RPMI8226 (cell line): Measurements from ENCODE around the gene CXCL5.
"Not testable (repeated sequence)": the region's sequence is repeated elsewhere in the genome, so short reads cannot be mapped to it uniquely, and the experiment has no call there.

ENCODE experiments used
- DNase-seq: peaks from one replicate; pipeline ENCODE4 v3.0.0-alpha.2; 2015

Gene CXCL5

DNA sequence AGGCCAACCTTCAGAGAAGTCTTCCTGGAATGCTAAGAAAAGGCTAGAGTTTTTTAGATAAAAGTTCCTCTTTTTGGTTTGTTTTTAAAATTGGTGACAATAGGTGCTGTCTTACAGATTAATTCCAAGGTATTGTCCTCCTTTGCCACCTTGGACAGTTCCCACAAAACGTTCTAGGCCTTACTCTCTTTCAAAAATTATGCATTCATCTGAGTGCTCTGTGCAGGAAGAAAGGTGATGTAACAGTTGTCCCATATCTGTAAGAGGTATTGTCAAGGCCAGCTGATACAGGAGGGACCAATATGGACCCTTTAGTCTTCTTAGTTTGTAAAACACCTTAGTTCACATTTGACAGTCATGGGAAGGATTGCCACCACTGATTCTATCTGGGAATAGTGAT lies 15.9 kb upstream of the CXCL5 start:
- no peak for DNase-seq

DNA sequence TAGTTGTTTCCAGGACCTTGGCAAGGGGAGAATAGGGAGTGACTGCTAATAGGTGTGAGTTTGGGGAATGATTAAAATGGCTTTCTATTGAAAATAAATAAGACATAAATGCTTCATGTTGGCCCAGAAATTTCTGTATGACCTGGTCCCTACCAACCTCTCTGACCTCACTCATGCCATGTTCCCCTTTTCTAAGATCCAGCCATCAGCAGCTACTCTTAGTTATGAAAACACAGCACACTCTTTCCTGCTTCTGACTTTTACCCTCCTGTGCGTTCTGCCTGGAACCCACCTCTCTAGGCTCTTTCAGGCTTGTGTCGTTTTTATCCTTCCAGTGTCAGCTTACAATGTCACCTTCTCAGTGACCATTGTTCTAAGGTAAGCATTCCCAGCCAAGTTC lies 14.8 kb upstream of the CXCL5 start:
- DNase-seq, result no peak

DNA sequence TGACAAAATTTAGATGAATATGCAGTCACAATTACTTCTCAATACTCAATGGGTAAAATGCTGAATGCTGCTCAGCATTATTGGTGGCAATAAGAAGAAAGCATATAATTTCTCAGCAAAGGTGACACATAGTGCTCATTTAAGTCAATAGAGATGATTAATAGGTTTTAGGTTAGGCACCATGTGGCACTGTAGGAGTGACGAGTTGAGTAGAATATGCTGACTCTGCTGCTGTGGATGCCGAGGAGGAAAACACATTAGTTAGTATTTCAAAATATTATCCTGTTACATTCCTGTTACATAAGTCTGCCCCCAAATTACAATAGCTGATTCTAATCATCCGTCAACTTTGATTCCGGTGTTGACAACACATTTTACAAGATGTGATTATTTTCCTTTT lies 13.7 kb upstream of the CXCL5 start:
- no peak for DNase-seq

DNA sequence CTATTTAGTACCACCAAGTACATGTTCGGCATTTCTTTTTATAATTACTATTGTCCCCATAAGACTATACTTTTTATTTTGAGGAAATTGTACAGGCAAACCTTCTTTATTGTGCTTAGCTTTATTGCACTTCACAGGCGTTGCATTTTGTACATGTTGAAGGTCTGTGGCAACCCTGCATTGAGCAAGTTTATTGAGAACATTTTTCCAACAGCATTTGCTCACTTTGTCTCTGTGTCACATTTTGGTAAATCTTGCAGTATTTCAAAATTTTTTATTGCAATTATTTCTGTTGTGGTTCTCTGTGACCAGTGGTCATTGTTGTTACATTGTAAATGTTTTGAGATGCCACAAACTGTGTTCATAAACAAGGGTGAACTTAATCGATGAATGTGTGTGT lies 10.8 kb upstream of the CXCL5 start:
- no peak for DNase-seq

DNA sequence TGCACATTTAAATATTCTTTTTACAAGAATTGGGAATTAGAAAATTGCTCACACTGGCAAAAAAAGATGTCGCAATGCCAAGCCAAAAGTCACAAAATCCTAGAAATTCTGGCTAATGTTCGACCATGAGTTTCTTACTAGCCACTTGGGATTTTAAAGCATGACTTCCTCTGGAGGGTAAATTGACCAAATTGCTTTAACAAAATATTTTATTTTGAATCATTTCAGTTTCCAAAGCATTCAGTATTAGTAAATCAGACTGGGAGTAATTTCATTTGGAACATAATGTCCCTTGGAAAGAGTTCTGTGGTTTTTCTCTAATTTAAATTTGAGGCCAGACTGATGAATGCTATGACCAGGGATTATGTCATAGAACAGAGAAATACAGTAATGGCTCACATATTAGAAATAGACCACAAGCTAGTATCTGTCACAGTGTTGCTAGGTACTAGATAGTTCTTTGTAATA lies 7.6 kb upstream of the CXCL5 start:
- DNase-seq, result no peak

DNA sequence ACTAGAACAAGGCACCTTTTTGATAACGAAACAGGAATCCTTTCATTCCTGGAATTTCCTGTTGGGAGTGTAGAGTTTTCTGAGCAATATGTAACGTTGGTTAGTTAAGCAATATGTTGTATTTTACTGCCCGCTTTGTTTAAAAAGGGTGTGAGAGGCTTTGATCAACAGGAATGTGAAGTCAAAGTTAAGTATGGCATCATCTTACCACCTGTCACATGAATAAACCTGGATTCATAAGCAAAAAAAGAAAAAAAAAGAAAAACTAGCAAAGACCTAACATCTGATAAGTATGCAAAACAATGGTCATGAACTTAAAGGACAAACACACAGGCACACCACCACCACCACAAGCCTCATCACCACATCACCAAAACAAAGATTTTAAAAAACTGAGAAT lies 7.1 kb upstream of the CXCL5 start:
- no peak for DNase-seq

DNA sequence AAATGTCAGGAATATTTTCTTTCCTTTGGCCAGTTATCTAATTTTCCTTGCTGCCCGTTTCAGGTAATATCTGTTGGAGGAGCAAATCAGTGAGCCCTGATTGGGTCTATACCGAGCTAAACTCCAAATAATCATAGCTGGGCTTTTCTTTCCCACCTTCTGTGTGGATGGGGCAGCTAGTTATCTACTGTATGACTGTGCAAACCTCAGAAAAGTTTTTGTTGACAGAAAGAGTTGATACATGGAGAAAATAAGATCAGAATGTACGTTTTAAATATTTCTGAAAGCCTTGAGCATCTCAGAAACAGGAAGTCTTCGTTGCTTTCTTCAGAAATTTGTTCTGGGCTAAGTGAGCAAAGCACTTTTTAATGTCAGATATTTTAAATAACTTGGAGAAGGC lies 6.2 kb upstream of the CXCL5 start:
- DNase-seq, result no peak

DNA sequence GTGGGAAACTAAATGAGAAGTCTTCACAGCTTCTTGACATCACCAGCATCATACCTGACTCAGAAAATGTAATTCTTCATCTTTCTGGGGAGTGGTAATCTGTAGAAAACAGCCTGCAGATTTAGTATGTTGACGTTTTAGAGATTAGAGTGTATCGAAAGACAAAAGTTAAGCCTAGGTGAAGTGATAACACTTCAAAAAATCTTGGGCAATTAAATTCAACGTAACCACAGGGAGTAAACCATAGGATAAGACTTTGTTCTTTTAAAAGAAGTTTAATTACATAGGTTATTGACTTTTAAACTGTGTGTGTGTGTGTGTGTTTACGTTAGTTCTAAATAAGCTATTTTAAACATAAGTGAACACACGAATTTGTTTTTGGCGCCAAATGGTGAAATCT lies 1.8 kb upstream of the CXCL5 start:
- no peak for DNase-seq

DNA sequence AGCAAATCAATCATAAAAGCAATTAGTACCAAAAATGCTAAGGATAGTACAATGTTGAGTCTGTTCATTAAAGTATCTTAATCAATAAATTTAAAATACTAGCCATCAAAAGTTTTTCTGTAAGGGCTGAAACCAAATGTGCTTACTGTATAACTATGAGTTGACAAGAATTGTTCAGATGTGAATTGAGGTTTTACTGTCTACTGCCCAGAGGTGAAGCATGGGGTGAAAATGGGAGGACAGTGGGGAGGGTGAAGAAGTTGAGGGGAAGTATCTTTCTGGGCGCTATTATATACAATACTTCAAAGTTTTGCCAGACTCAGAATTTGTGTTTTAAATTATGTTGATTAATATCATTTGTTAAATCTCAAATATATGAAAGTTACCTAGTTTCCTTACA lies 6.4 kb downstream of the CXCL5 start:
- no peak for DNase-seq

DNA sequence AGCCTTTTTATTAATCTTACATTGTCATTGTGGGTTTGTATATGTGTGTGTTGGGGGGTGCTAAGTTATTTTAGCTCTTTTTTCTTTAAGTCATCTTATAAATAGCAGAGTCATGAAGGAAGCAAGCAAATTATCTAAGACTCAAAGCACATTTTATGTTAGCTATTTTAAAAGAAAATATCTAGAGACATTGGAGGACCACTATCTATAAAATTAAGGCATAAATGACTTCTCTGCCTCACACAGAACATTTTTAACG lies 6.8 kb downstream of the CXCL5 start:
- no peak for DNase-seq

DNA sequence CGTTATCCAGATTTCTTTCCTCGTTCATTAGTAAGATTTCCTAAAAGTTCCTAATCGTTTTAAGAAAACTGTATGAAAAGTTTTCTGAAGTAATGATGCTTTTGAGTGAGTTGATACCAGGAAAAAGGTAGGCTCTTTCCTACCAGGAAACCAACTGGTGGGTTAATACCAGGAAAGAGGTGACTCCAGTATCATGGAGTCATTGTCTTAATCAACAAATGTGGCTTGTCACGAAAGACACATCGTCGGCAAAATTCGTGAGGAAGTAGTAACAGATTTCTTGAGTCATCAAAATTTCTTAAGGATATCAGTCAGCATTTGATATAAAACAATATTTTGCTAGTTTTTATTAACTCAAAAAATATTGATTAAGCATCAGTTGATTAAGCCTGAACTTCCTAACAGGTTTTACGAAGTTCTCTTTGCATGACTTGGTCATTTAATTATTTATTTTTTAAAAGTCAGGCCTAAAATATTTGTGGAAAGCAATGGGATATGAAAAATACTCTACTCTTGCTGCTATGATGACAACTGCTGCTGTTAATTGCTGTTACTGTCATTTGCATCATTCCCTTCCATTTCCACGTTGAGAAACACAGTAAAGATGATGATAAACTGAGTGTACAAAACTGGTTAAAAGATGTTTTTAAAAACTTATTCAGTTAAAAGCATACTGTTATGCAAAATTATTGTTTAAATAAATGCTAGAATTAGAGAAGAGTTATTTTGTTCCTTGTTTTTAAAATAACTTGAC lies 7.3 kb downstream of the CXCL5 start:
- DNase-seq, result no peak

DNA sequence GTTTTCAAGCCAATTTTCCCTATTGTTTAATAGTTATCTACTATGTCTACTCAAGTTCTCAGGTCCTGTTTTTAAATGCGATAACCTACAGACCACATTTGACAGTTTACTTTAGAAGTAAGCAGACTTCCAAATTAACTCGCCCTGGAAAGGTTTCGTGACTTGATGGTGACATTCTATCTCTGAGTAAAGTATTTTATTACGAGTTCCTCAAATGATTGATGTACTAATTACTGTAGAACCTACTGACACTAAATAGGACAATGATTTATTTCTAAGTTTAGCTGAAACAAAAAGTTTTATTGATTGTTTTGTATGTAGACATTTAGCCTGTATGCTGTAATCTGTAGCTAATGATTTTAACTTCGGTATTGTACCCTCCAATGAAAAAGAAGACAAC lies 8.5 kb downstream of the CXCL5 start:
- no peak for DNase-seq

DNA sequence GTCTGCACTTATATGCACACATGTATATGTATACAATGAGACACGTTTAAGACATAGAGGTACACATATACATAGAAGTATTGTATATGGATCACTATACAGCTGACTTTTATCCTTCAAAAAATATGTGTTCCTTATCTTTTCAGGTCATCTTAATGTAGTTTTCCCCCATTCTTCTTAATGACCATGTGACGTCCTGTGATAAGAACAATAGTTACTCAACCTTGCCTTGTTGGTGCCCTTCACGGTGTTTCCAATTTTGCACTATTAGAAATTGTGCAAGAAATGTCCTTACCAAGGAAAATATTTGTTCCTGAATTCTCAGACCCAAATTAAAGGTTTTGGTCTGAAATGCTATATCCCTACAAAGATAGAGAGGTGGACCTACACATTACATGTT lies 9.4 kb downstream of the CXCL5 start:
- no peak for DNase-seq

DNA sequence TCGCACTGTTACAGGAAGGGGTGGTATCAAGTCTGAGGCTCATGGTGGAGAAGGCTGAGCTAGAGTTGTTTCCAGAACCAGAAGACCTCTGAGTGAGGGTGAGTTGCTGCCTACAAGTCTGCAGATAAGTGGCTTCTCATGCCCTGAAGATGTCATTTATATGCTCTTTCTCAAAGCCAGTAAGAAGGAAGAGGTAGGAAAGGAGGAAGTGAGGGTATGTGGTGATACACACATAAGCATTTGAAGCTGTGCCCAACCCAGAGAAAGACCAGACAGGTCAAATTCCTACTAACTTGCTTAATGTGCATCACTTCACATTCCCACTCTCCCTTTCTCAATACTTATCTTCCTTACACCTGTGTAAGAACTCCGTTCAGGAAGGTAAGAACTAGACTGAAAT lies 10.4 kb downstream of the CXCL5 start, which contains the start of gene PPBP:
TSS of gene PPBP (minus strand) at position 130 of the 400 bp plus-strand sequence. CDS start at position 43, 87 bp downstream.
- no peak for DNase-seq

DNA sequence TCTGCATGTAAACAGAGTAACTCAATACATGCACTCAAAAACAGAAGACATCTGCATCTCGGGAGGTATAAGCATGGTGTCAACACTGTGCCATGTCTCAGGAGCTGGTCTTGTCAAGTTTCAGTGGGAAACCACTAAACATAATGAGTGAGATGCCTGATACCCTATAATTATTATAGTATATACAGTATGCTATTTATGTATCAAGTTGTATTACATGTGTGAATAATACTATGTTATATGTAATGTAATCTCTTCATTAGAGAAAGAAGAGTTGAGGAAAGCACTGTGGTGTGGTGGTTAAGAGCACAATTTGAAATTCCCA lies 13.0 kb downstream of the CXCL5 start:
- no peak for DNase-seq

DNA sequence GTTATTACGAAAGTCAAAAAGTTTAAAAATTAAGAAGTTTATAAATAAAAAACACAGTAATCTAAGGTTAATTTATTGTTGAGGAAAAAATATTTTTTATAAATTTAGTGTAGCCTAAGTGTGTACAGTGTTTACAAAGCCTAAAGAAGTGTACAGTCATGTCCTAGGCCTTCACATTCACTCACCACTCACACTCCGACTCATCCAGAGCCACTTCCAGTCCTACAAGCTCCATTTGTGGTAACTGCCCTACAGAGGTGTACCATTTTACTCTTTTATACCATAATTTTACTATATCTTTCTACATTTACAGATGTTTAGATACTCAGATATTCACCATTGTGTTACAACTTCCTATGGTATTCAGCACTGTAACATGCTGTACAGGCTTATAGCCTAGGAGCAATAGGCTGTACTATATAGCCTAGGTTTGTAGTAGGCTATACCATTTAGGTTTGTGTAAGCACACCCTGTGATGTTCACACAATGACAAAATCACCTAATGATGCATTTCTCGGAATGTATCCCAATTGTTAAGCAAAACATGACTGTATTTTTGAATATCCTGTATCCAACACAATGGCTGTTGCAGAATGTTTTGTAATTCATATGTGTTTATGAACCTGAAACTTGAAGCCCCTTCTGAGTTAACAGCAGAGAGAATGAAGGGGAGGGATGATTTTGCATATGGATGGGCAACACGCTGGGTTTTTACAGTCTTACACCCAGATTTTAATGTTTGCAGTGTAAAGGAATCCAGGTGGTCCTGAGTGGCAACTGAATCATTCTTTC lies 13.5 kb downstream of the CXCL5 start:
- no peak for DNase-seq

DNA sequence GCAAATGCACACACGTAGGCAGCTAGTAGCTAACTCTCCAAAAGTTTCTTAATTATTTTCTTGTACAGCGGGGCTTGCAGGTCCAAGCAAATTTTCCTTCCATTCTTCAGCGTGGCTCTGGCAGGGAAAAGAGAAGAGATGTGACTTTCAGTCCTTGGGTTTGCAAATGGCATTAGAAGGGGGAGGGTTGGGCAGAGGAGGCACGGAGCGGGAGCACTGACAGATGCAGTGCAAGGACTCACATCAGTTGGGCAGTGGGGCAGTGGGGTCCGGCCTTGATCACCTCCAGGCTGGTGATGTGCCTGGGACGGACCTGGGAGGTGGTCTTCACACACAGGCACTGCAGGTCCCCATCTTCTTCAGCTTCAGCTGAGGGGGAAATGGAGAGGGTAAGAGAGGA lies 17.3 kb downstream of the CXCL5 start:
- not testable (repeated sequence) for DNase-seq

DNA sequence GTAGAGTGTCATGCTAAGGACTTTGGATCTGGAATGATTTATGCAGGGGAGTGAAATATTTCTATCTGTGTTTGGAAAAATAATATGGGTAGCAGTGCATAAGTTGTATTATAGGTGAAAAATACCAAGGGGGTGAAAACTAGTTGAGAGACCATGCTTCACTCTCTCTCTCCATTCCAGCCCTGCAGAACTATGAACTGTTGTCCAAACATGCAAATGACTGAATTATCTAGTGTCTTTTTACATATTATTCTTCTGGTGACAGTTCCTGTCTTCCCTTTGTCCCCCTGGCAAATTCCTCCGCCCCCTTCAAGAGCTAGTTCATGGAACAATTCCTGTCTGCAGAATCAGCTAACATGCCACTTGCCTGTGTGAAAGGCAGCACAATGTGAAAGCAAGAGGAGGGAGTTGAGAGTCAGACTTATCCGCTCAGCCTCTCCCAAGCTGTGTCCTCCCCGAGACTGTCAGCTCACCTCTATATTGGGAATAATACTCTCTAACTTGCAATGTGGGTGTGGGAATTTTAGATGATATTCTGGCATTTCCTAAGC lies 19.0 kb downstream of the CXCL5 start:
- DNase-seq, result no peak

DNA sequence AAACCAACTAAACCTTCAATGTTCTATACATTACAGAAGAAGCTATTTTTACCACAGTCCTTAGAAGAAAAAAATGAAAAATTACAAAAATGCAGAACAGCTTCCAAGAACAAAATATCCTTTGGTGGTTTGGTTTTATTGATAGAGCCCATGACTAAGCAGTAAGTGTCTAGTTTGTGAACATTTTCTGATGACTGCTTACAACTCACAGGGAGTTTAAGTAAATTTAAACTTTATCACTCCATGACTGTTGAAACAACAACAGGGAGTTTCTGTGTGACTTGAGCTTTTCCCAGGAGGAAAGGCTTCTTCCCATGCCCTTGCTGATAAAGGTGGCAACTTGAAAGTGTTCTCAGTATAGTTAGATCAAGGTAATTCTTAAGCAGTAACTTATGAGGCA lies 19.6 kb downstream of the CXCL5 start:
- no peak for DNase-seq

DNA sequence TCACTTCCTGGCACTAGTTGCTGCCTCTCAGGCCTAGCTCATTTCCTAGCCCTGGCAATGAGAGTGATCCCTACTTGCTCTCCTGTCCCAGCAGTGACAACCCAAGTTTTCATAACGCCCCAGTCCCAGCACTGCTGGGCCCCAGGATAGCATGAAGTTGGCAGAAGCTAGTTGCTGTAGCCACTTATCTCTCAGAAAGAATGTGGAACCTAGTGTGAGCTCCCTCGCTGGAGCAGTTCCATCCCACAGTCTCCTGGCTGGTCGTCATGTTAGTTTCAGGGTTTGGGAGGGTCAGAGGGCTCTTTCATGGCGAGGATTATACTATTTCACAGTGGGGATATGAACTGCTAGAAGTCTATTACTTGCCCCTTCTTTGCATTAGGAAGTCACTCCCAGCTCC lies 21.8 kb downstream of the CXCL5 start:
- DNase-seq, result no peak

DNA sequence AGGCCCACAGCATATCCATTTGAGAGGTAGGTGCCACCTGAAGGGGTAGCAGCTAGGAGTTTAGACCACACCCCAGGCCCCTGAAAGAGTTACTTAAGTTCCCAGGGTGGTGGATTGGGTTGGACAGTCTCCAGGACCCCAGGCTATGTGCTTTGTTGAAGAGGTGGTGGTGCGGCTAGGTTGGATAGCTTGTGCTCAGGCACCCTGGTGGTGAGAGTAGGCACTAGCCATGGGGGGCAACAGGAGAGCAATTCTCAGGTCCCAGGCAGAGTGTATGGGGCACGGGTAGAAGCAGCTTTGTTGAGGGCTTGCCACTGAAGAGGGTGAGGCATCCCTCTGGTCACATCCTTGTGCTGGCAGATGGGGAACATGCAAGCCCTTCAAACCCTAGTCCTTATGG lies 22.3 kb downstream of the CXCL5 start:
- DNase-seq, result no peak

DNA sequence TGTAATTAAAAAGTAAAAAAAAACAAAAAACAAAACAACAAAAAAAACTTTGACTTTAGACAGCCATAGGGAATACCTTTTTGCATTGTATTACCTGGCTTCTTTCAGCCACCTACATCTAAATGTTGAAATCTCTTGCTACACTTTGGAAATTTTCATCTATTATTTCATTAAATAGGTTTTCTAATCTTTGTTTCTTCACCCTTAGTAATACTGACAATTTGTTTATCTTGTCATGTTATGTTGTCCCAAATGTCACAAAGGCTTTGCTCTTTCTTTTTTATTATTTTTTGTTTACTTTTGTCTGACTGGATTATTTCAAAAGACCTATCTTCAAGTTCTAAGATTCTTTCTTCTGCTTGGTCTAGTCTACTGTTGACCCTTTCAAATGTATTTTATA lies 24.1 kb downstream of the CXCL5 start:
- DNase-seq, result no peak

DNA sequence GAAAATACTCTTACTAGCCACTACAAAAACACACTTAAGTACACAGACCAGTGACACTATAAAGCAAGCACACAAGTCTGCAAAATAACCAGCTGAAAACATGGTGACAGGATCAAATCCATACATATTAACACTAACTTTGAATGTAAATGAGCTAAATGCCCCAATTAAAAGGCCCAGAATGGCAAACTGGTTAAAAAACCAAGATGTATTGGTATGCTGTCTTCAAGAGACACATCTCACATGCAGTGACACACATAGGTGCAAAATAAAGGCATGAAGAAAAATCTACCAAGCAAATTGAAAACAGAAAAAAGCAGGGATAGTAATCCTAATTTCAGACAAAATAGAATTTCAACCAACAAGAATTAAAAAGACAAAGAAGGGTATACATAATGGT lies 27.5 kb downstream of the CXCL5 start:
- no peak for DNase-seq

DNA sequence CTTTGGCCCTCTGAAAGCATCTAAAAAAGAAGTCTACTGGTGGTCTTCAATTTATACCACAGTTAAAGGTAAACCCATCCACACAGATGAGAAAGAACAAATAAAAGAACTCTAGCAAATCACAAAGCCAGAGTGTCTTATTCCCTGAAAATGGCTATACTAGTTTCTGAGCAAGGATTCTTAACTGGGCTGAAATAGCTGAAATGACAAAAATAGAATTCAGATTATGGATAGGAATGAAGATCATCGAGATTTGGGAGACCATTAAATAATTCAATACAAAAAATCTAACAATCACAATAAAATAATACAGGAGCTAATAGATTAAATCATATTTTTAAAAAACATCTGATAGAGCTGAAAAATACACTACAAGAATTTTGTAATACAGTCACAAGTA lies 28.5 kb downstream of the CXCL5 start:
- DNase-seq, result no peak

DNA sequence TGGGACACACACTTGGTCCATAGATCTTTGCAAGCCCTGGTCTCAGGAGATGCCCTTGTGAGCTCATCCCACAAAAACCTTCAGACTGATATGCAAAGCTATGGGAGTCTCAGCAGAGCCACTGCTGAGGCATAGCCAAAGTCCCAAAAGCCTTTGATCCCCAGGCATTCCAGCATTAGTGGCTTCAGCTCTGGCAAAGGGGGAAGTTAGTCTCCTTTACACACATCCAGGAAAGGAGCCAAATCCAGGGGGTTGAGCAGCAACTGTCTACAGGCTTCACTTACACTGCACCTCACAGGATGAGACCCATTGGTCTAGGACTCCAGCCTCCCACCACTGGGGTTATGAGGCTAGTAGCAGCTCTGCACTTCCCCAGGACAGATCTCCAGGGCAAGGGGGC lies 30.6 kb downstream of the CXCL5 start:
- no peak for DNase-seq
